HepG2 (cell line): ENCODE data around the gene BCDIN3D.

ENCODE experiments used
- BCL3 ChIP-seq: sonication (generic); formaldehyde crosslinking; IDR thresholded peaks from 2 replicates; pipeline ENCODE4 v1.5.1; 2020; ENCODE audit warnings: mild to moderate bottlenecking, missing genetic modification reagents, moderate library complexity
- EZH2 ChIP-seq: conservative IDR thresholded peaks from 2 replicates; pipeline ENCODE4 v1.6.1; 2012; ENCODE audit warnings: mild to moderate bottlenecking, low read depth, low read length, moderate library complexity
- KDM5A ChIP-seq: fragments of 200-600 bp; sonication (generic); IDR thresholded peaks from 2 replicates; pipeline ENCODE4 v1.7.0; 2018; ENCODE audit warnings: antibody characterized with exemption, mild to moderate bottlenecking, low read length, borderline replicate concordance
- MYC ChIP-seq: sonication (generic); formaldehyde crosslinking; IDR thresholded peaks from 2 replicates; pipeline ENCODE4 v1.9.0; 2021; ENCODE audit warnings: missing genetic modification reagents, borderline replicate concordance
- PCBP1 ChIP-seq: fragments of 200-400 bp; formaldehyde crosslinking; IDR thresholded peaks from 2 replicates; pipeline ENCODE4 v1.6.1; 2017; ENCODE audit warnings: mild to moderate bottlenecking, low read depth, low read length, borderline replicate concordance
- TEAD2 ChIP-seq: sonication (generic); formaldehyde crosslinking; IDR thresholded peaks from 2 replicates; pipeline ENCODE4 v1.9.0; 2021; ENCODE audit warnings: missing genetic modification reagents
- ZNF232 ChIP-seq: sonication (generic); formaldehyde crosslinking; IDR thresholded peaks from 2 replicates; pipeline ENCODE4 v1.4.0; 2020; ENCODE audit warnings: missing genetic modification reagents, borderline replicate concordance
- ZNF766 ChIP-seq: sonication (generic); formaldehyde crosslinking; IDR thresholded peaks from 2 replicates; pipeline ENCODE4 v1.5.0; 2020; ENCODE audit warnings: missing genetic modification reagents, borderline replicate concordance
- TF ChIP-seq, protein P1 (sequence below): sonication (generic); formaldehyde crosslinking; IDR thresholded peaks from 2 replicates; pipeline ENCODE4 v1.4.0; 2020; ENCODE audit warnings: mild to moderate bottlenecking, missing genetic modification reagents
- TF ChIP-seq, protein P2 (sequence below): sonication (generic); formaldehyde crosslinking; IDR thresholded peaks from 2 replicates; pipeline ENCODE4 v1.5.0; 2020; ENCODE audit warnings: mild to moderate bottlenecking, missing genetic modification reagents, moderate library complexity

- TF ChIP-seq BCL3 (CRISPR knock-in tag) (no peak), EZH2 (no peak), MYC (CRISPR knock-in tag) (no peak), TEAD2 (no peak), KDM5A (no peak), ZNF232 (CRISPR knock-in tag) (no peak), PCBP1 (no peak), ZNF766 (CRISPR knock-in tag) (no peak)
- TF ChIP-seq, protein P1, sequence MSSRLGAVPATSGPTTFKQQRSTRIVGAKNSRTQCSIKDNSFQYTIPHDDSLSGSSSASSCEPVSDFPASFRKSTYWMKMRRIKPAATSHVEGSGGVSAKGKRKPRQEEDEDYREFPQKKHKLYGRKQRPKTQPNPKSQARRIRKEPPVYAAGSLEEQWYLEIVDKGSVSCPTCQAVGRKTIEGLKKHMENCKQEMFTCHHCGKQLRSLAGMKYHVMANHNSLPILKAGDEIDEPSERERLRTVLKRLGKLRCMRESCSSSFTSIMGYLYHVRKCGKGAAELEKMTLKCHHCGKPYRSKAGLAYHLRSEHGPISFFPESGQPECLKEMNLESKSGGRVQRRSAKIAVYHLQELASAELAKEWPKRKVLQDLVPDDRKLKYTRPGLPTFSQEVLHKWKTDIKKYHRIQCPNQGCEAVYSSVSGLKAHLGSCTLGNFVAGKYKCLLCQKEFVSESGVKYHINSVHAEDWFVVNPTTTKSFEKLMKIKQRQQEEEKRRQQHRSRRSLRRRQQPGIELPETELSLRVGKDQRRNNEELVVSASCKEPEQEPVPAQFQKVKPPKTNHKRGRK, result no peak
- TF ChIP-seq, protein P2, sequence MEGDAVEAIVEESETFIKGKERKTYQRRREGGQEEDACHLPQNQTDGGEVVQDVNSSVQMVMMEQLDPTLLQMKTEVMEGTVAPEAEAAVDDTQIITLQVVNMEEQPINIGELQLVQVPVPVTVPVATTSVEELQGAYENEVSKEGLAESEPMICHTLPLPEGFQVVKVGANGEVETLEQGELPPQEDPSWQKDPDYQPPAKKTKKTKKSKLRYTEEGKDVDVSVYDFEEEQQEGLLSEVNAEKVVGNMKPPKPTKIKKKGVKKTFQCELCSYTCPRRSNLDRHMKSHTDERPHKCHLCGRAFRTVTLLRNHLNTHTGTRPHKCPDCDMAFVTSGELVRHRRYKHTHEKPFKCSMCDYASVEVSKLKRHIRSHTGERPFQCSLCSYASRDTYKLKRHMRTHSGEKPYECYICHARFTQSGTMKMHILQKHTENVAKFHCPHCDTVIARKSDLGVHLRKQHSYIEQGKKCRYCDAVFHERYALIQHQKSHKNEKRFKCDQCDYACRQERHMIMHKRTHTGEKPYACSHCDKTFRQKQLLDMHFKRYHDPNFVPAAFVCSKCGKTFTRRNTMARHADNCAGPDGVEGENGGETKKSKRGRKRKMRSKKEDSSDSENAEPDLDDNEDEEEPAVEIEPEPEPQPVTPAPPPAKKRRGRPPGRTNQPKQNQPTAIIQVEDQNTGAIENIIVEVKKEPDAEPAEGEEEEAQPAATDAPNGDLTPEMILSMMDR (CRISPR knock-in tag), result no peak
These were observed 22.9 kb upstream of the BCDIN3D start for GRCh38 chr12:49865782-49866135.
